ENCODE results near the gene EPRS1. TPM values are rescaled to one million over a fixed set of nuclear protein-coding genes. Genes with fewer than 3 reads are reported as not detected.

Gene EPRS1
- total RNA-seq, 1 experiment from 2014 or later = 140 TPM

- H3K27me3 Mint-ChIP-seq (ENCODE audit: low read depth) = no peaks in the 10 kb centered on the region
- H3K4me1 Mint-ChIP-seq = peaks cover 7% of the 10 kb centered on the region
- no peaks in the 10 kb centered on the region for H3K9me3 Mint-ChIP-seq
- no peak overlapping the region for H3K27ac Mint-ChIP-seq
- ChIA-PET POLR2A (no interaction called here), CTCF (no interaction called here)
- ATAC-seq (no peak), DNase-seq (ENCODE audit: low spot score) (no peak)
- peaks cover under 1% of the 10 kb centered on the region for H3K36me3 Mint-ChIP-seq
- TF ChIP-seq ZNF671 (CRISPR knock-in tag; IDR thresholded peaks at IDR 0.05) = no peak
- no peak for TF ChIP-seq JAZF1 (CRISPR knock-in tag; IDR thresholded peaks at IDR 0.05)
- no peak for TF ChIP-seq ZSCAN18 (CRISPR knock-in tag; IDR thresholded peaks at IDR 0.05)
- TF ChIP-seq, protein P1, sequence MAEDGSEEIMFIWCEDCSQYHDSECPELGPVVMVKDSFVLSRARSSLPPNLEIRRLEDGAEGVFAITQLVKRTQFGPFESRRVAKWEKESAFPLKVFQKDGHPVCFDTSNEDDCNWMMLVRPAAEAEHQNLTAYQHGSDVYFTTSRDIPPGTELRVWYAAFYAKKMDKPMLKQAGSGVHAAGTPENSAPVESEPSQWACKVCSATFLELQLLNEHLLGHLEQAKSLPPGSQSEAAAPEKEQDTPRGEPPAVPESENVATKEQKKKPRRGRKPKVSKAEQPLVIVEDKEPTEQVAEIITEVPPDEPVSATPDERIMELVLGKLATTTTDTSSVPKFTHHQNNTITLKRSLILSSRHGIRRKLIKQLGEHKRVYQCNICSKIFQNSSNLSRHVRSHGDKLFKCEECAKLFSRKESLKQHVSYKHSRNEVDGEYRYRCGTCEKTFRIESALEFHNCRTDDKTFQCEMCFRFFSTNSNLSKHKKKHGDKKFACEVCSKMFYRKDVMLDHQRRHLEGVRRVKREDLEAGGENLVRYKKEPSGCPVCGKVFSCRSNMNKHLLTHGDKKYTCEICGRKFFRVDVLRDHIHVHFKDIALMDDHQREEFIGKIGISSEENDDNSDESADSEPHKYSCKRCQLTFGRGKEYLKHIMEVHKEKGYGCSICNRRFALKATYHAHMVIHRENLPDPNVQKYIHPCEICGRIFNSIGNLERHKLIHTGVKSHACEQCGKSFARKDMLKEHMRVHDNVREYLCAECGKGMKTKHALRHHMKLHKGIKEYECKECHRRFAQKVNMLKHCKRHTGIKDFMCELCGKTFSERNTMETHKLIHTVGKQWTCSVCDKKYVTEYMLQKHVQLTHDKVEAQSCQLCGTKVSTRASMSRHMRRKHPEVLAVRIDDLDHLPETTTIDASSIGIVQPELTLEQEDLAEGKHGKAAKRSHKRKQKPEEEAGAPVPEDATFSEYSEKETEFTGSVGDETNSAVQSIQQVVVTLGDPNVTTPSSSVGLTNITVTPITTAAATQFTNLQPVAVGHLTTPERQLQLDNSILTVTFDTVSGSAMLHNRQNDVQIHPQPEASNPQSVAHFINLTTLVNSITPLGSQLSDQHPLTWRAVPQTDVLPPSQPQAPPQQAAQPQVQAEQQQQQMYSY (CRISPR knock-in tag; IDR thresholded peaks at IDR 0.05) = no peak
- no peak for TF ChIP-seq MXD4 (CRISPR knock-in tag; IDR thresholded peaks at IDR 0.05; ENCODE audit: borderline replicate concordance)
- TF ChIP-seq ZNF263 (CRISPR knock-in tag; IDR thresholded peaks at IDR 0.05; ENCODE audit: low read depth) = no peak
- TF ChIP-seq, protein P2, sequence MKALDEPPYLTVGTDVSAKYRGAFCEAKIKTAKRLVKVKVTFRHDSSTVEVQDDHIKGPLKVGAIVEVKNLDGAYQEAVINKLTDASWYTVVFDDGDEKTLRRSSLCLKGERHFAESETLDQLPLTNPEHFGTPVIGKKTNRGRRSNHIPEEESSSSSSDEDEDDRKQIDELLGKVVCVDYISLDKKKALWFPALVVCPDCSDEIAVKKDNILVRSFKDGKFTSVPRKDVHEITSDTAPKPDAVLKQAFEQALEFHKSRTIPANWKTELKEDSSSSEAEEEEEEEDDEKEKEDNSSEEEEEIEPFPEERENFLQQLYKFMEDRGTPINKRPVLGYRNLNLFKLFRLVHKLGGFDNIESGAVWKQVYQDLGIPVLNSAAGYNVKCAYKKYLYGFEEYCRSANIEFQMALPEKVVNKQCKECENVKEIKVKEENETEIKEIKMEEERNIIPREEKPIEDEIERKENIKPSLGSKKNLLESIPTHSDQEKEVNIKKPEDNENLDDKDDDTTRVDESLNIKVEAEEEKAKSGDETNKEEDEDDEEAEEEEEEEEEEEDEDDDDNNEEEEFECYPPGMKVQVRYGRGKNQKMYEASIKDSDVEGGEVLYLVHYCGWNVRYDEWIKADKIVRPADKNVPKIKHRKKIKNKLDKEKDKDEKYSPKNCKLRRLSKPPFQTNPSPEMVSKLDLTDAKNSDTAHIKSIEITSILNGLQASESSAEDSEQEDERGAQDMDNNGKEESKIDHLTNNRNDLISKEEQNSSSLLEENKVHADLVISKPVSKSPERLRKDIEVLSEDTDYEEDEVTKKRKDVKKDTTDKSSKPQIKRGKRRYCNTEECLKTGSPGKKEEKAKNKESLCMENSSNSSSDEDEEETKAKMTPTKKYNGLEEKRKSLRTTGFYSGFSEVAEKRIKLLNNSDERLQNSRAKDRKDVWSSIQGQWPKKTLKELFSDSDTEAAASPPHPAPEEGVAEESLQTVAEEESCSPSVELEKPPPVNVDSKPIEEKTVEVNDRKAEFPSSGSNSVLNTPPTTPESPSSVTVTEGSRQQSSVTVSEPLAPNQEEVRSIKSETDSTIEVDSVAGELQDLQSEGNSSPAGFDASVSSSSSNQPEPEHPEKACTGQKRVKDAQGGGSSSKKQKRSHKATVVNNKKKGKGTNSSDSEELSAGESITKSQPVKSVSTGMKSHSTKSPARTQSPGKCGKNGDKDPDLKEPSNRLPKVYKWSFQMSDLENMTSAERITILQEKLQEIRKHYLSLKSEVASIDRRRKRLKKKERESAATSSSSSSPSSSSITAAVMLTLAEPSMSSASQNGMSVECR (CRISPR knock-in tag; IDR thresholded peaks at IDR 0.05; ENCODE audit: borderline replicate concordance) = no peak
- no peak for TF ChIP-seq GTF2I (CRISPR knock-in tag; conservative IDR thresholded peaks at IDR 0.05)
- TF ChIP-seq USF1 (CRISPR knock-in tag; IDR thresholded peaks at IDR 0.05) = no peak
- TF ChIP-seq, protein P3, sequence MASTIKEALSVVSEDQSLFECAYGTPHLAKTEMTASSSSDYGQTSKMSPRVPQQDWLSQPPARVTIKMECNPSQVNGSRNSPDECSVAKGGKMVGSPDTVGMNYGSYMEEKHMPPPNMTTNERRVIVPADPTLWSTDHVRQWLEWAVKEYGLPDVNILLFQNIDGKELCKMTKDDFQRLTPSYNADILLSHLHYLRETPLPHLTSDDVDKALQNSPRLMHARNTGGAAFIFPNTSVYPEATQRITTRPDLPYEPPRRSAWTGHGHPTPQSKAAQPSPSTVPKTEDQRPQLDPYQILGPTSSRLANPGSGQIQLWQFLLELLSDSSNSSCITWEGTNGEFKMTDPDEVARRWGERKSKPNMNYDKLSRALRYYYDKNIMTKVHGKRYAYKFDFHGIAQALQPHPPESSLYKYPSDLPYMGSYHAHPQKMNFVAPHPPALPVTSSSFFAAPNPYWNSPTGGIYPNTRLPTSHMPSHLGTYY (CRISPR knock-in tag; IDR thresholded peaks at IDR 0.05) = no peak
- TF ChIP-seq ZNF423 (CRISPR knock-in tag; IDR thresholded peaks at IDR 0.05) = no peak
- no peak for TF ChIP-seq ZNF138 (CRISPR knock-in tag; conservative IDR thresholded peaks at IDR 0.05)
- no peak for TF ChIP-seq MAX (CRISPR knock-in tag; IDR thresholded peaks at IDR 0.05)
- TF ChIP-seq E2F4 (CRISPR knock-in tag; IDR thresholded peaks at IDR 0.05; ENCODE audit: borderline replicate concordance, low read depth) = no peak
- TF ChIP-seq, protein P4, sequence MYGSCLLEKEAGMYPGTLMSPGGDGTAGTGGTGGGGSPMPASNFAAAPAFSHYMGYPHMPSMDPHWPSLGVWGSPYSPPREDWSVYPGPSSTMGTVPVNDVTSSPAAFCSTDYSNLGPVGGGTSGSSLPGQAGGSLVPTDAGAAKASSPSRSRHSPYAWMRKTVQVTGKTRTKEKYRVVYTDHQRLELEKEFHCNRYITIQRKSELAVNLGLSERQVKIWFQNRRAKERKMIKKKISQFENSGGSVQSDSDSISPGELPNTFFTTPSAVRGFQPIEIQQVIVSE (CRISPR knock-in tag; IDR thresholded peaks at IDR 0.05; ENCODE audit: borderline replicate concordance) = no peak
- TF ChIP-seq, protein P5, sequence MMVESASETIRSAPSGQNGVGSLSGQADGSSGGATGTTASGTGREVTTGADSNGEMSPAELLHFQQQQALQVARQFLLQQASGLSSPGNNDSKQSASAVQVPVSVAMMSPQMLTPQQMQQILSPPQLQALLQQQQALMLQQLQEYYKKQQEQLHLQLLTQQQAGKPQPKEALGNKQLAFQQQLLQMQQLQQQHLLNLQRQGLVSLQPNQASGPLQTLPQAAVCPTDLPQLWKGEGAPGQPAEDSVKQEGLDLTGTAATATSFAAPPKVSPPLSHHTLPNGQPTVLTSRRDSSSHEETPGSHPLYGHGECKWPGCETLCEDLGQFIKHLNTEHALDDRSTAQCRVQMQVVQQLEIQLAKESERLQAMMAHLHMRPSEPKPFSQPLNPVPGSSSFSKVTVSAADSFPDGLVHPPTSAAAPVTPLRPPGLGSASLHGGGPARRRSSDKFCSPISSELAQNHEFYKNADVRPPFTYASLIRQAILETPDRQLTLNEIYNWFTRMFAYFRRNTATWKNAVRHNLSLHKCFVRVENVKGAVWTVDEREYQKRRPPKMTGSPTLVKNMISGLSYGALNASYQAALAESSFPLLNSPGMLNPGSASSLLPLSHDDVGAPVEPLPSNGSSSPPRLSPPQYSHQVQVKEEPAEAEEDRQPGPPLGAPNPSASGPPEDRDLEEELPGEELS (CRISPR knock-in tag; IDR thresholded peaks at IDR 0.05) = no peak
- TF ChIP-seq, protein P6, sequence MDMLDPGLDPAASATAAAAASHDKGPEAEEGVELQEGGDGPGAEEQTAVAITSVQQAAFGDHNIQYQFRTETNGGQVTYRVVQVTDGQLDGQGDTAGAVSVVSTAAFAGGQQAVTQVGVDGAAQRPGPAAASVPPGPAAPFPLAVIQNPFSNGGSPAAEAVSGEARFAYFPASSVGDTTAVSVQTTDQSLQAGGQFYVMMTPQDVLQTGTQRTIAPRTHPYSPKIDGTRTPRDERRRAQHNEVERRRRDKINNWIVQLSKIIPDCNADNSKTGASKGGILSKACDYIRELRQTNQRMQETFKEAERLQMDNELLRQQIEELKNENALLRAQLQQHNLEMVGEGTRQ (CRISPR knock-in tag; IDR thresholded peaks at IDR 0.05) = no peak
- TF ChIP-seq ATF1 (CRISPR knock-in tag; IDR thresholded peaks at IDR 0.05) = no peak
- no peak for TF ChIP-seq SMAD3 (CRISPR knock-in tag; IDR thresholded peaks at IDR 0.05; ENCODE audit: borderline replicate concordance)
- no peak for TF ChIP-seq TEAD1 (CRISPR knock-in tag; IDR thresholded peaks at IDR 0.05)
- H3K4me3 Mint-ChIP-seq = no peak overlapping the region
Observed at GRCh38 chr1:220056374-220056773, 10.1 kb upstream of the EPRS1 start.
